Activated naive CD8-positive, alpha-beta T cell (primary cell): ENCODE data around the gene IGFBP6.
"Not testable (repeated sequence)": the region's sequence is repeated elsewhere in the genome, so short reads cannot be mapped to it uniquely, and the experiment has no call there.

Experiments used
- H3K27ac Mint-ChIP-seq: one replicate; pipeline ENCODE4 v1.8.0; 2021; ENCODE audit warnings: mixed read lengths
- H3K27me3 Mint-ChIP-seq: one replicate; pipeline ENCODE4 v1.8.0; 2021; ENCODE audit warnings: mixed read lengths
- H3K36me3 Mint-ChIP-seq: one replicate; pipeline ENCODE4 v1.8.0; 2021; ENCODE audit warnings: mixed read lengths
- H3K4me1 Mint-ChIP-seq: one replicate; pipeline ENCODE4 v1.8.0; 2021; ENCODE audit warnings: low read depth, mixed read lengths
- H3K4me3 Mint-ChIP-seq: one replicate; pipeline ENCODE4 v1.8.0; 2021; ENCODE audit warnings: mild to moderate bottlenecking, mixed read lengths
- H3K9me3 Mint-ChIP-seq: one replicate; pipeline ENCODE4 v1.8.0; 2021; ENCODE audit warnings: low read depth, mixed read lengths

The IGFBP6 gene

GRCh38 chr12:53074999-53075370 lies 22.5 kb upstream of the IGFBP6 start:
- H3K36me3 Mint-ChIP-seq: no peaks in the 10 kb centered on the region
- H3K27me3 Mint-ChIP-seq: no peaks in the 10 kb centered on the region
- H3K27ac Mint-ChIP-seq: no peak overlapping the region
- H3K4me3 Mint-ChIP-seq: no peak overlapping the region
- H3K9me3 Mint-ChIP-seq: no peaks in the 10 kb centered on the region
- H3K4me1 Mint-ChIP-seq: peaks cover 43% of the 10 kb centered on the region

- H3K4me1 Mint-ChIP-seq: peaks cover 48% of the 10 kb centered on the region
- H3K4me3 Mint-ChIP-seq: no peak overlapping the region
- no peaks in the 10 kb centered on the region for H3K9me3 Mint-ChIP-seq
- no peaks in the 10 kb centered on the region for H3K36me3 Mint-ChIP-seq
- no peaks in the 10 kb centered on the region for H3K27me3 Mint-ChIP-seq
- no peak overlapping the region for H3K27ac Mint-ChIP-seq
Observed at GRCh38 chr12:53076461-53076860, 21.0 kb upstream of the IGFBP6 start.

- H3K4me1 Mint-ChIP-seq: peaks cover 46% of the 10 kb centered on the region
- H3K36me3 Mint-ChIP-seq: no peaks in the 10 kb centered on the region
- H3K4me3 Mint-ChIP-seq: peak overlapping the region; percentile 93
- H3K9me3 Mint-ChIP-seq: no peaks in the 10 kb centered on the region
- peak overlapping the region; percentile 84 for H3K27ac Mint-ChIP-seq
- H3K27me3 Mint-ChIP-seq: no peaks in the 10 kb centered on the region
Observed at GRCh38 chr12:53077030-53077429, 20.4 kb upstream of the IGFBP6 start.

GRCh38 chr12:53078425-53079225 lies 18.8 kb upstream of the IGFBP6 start:
- H3K36me3 Mint-ChIP-seq: no peaks in the 10 kb centered on the region
- no peaks in the 10 kb centered on the region for H3K27me3 Mint-ChIP-seq
- peak overlapping the region; percentile 93 for H3K4me3 Mint-ChIP-seq
- H3K4me1 Mint-ChIP-seq: peaks cover 46% of the 10 kb centered on the region
- H3K9me3 Mint-ChIP-seq: no peaks in the 10 kb centered on the region
- peak overlapping the region; percentile 81 for H3K27ac Mint-ChIP-seq

- Mint-ChIP-seq H3K9me3 (no peaks in the 10 kb centered on the region), H3K4me3 (peak within 1 kb of the TSS; percentile 93), H3K27me3 (no peaks in the 10 kb centered on the region), H3K4me1 (peaks cover 44% of the 10 kb centered on the region), H3K36me3 (no peaks in the 10 kb centered on the region), H3K27ac (peak within 1 kb of the TSS; percentile 92)
Observed at GRCh38 chr12:53079226-53080117, 18.0 kb upstream of the IGFBP6 start, which contains the start of gene SPRYD3. TSS of gene SPRYD3 (minus strand) at chr12:53079390. CDS start at chr12:53079333, 57 bp downstream.

- Mint-ChIP-seq H3K9me3 (no peaks in the 10 kb centered on the region), H3K4me1 (peaks cover 24% of the 10 kb centered on the region), H3K27me3 (peaks cover 1% of the 10 kb centered on the region), H3K4me3 (no peak overlapping the region), H3K36me3 (no peaks in the 10 kb centered on the region), H3K27ac (peak overlapping the region; percentile 5)
Observed at GRCh38 chr12:53082637-53083175, 14.8 kb upstream of the IGFBP6 start.

- Mint-ChIP-seq H3K27ac (no peak overlapping the region), H3K9me3 (no peaks in the 10 kb centered on the region), H3K27me3 (peaks cover 1% of the 10 kb centered on the region), H3K36me3 (no peaks in the 10 kb centered on the region), H3K4me1 (peaks cover 3% of the 10 kb centered on the region), H3K4me3 (no peak overlapping the region)
Observed at GRCh38 chr12:53086361-53086760, 11.1 kb upstream of the IGFBP6 start.

- H3K27me3 Mint-ChIP-seq: peaks cover 1% of the 10 kb centered on the region
- H3K36me3 Mint-ChIP-seq: no peaks in the 10 kb centered on the region
- H3K4me3 Mint-ChIP-seq: no peak overlapping the region
- no peaks in the 10 kb centered on the region for H3K9me3 Mint-ChIP-seq
- H3K4me1 Mint-ChIP-seq: no peaks in the 10 kb centered on the region
- no peak overlapping the region for H3K27ac Mint-ChIP-seq
Observed at GRCh38 chr12:53090105-53090504, 7.4 kb upstream of the IGFBP6 start.

- H3K27me3 Mint-ChIP-seq: peaks cover 1% of the 10 kb centered on the region
- no peak overlapping the region for H3K27ac Mint-ChIP-seq
- no peak overlapping the region for H3K4me3 Mint-ChIP-seq
- no peaks in the 10 kb centered on the region for H3K36me3 Mint-ChIP-seq
- no peaks in the 10 kb centered on the region for H3K9me3 Mint-ChIP-seq
- H3K4me1 Mint-ChIP-seq: peaks cover 2% of the 10 kb centered on the region
Observed at GRCh38 chr12:53090554-53090953, 6.9 kb upstream of the IGFBP6 start.

GRCh38 chr12:53091756-53092155 lies 5.7 kb upstream of the IGFBP6 start:
- Mint-ChIP-seq H3K27me3 (peaks cover 1% of the 10 kb centered on the region), H3K4me1 (peaks cover 2% of the 10 kb centered on the region), H3K9me3 (no peaks in the 10 kb centered on the region), H3K36me3 (no peaks in the 10 kb centered on the region), H3K4me3 (no peak overlapping the region), H3K27ac (no peak overlapping the region)

- Mint-ChIP-seq H3K27ac (no peak overlapping the region), H3K27me3 (no peaks in the 10 kb centered on the region), H3K36me3 (no peaks in the 10 kb centered on the region), H3K4me1 (peaks cover 17% of the 10 kb centered on the region), H3K4me3 (no peak overlapping the region), H3K9me3 (no peaks in the 10 kb centered on the region)
Observed at GRCh38 chr12:53093777-53094393, 3.6 kb upstream of the IGFBP6 start.

GRCh38 chr12:53094394-53094787 lies 3.1 kb upstream of the IGFBP6 start:
- H3K27ac Mint-ChIP-seq: no peak overlapping the region
- no peaks in the 10 kb centered on the region for H3K36me3 Mint-ChIP-seq
- no peak overlapping the region for H3K4me3 Mint-ChIP-seq

GRCh38 chr12:53094796-53095595 lies 2.5 kb upstream of the IGFBP6 start:
- not testable (repeated sequence) for H3K27ac Mint-ChIP-seq, H3K9me3 Mint-ChIP-seq, H3K27me3 Mint-ChIP-seq, H3K4me3 Mint-ChIP-seq, H3K36me3 Mint-ChIP-seq
- H3K4me1 Mint-ChIP-seq: peaks cover 23% of the 10 kb centered on the region

More at GRCh38 chr12:53094394-53094787, 3.1 kb upstream of the IGFBP6 start:
- H3K9me3 Mint-ChIP-seq: no peaks in the 10 kb centered on the region
- no peaks in the 10 kb centered on the region for H3K27me3 Mint-ChIP-seq
- peaks cover 22% of the 10 kb centered on the region for H3K4me1 Mint-ChIP-seq

- H3K4me1 Mint-ChIP-seq: peaks cover 26% of the 10 kb centered on the region
- H3K27me3 Mint-ChIP-seq, H3K4me3 Mint-ChIP-seq, H3K9me3 Mint-ChIP-seq, H3K27ac Mint-ChIP-seq, H3K36me3 Mint-ChIP-seq: not testable (repeated sequence)
Observed at GRCh38 chr12:53095596-53095895, 1.9 kb upstream of the IGFBP6 start.
